IMR-90 (cell line): ENCODE measurements around the gene TSPAN14. TPM values are rescaled to one million over a fixed set of nuclear protein-coding genes. Genes with fewer than 3 reads are reported as not detected.

ENCODE experiments used
- ATAC-seq: fragments of 200-7000 bp; cut with Tn5 transposase; 2 replicates; pipeline ENCODE4 v1.9.1; 2020; ENCODE audit warnings: low read depth, mild to moderate bottlenecking, moderate library complexity
- BruUV-seq: library from RNA; stranded (reverse); fragments of 400-500 nt; replicated peaks from 2 replicates; lab custom pipeline; 2021; lab: Mats Ljungman, UMichigan
- CTCF ChIA-PET: fragments of 300-600 bp; formaldehyde crosslinking; extraction: SDS; loops from one replicate; lab custom pipeline; 2021; ENCODE audit warnings: antibody characterized with exemption; lab: Yijun Ruan, JAX
- POLR2A ChIA-PET: fragments of 300-600 bp; sonication (Branson Sonifier 250); formaldehyde crosslinking; loops from one replicate; lab custom pipeline; 2022; ENCODE audit warnings: antibody characterized with exemption; ENCODE audit not compliant: unreplicated experiment; lab: Charles Lee
- DNase-seq: peaks from one replicate; pipeline ENCODE4 v3.0.0; 2013
- H2AFZ ChIP-seq: replicated peaks from 2 replicates; pipeline ENCODE3; 2013; ENCODE audit warnings: low read length, mild to moderate bottlenecking; ENCODE audit not compliant: poor library complexity
- H2AK5ac ChIP-seq: 2 replicates; pipeline ENCODE4 v1.6.1; 2013; ENCODE audit warnings: low read depth, low read length, inconsistent platforms
- H2AK9ac ChIP-seq: replicated peaks from 2 replicates; pipeline ENCODE3; 2013; ENCODE audit warnings: mild to moderate bottlenecking, low read depth, low read length, moderate library complexity; ENCODE audit not compliant: poor library complexity
- H2BK120ac ChIP-seq: 2 replicates; pipeline ENCODE4 v1.6.1; 2013; ENCODE audit warnings: low read depth, low read length, inconsistent platforms
- H2BK15ac ChIP-seq: 3 replicates; pipeline ENCODE4 v1.6.1; 2013; ENCODE audit warnings: low read depth, low read length, inconsistent platforms
- H2BK20ac ChIP-seq: 2 replicates; pipeline ENCODE4 v1.6.1; 2013; ENCODE audit warnings: low read depth, mild to moderate bottlenecking, inconsistent platforms, low read length, moderate library complexity
- H2BK5ac ChIP-seq: 2 replicates; pipeline ENCODE4 v1.6.1; 2013; ENCODE audit warnings: mild to moderate bottlenecking, low read depth, low read length, inconsistent platforms; ENCODE audit not compliant: poor library complexity, severe bottlenecking
- H3K14ac ChIP-seq: replicated peaks from 2 replicates; pipeline ENCODE4 v1.6.1; 2013; ENCODE audit warnings: low read depth, low read length, inconsistent platforms
- H3K18ac ChIP-seq: 2 replicates; pipeline ENCODE4 v1.6.1; 2013; ENCODE audit warnings: low read depth, low read length, control low read depth
- H3K23ac ChIP-seq: 2 replicates; pipeline ENCODE4 v1.6.1; 2013; ENCODE audit warnings: low read depth, low read length, inconsistent platforms
- H3K27ac ChIP-seq: 2 replicates; pipeline ENCODE4 v1.5.1; 2013; ENCODE audit warnings: mild to moderate bottlenecking, control low read depth, low read length; ENCODE audit not compliant: insufficient read depth
- H3K27me3 ChIP-seq: 2 replicates; pipeline ENCODE4 v1.6.1; 2013; ENCODE audit warnings: low read length; ENCODE audit not compliant: control insufficient read depth, insufficient read depth
- H3K36me3 ChIP-seq: 2 replicates; pipeline ENCODE4 v1.6.1; 2013; ENCODE audit warnings: low read length, mixed read lengths; ENCODE audit not compliant: control insufficient read depth, insufficient read depth
- H3K4ac ChIP-seq: 2 replicates; pipeline ENCODE4 v1.6.1; 2013; ENCODE audit warnings: low read depth, low read length, inconsistent platforms
- H3K4me1 ChIP-seq: 2 replicates; pipeline ENCODE4 v1.6.1; 2013; ENCODE audit warnings: low read length, mixed read lengths; ENCODE audit not compliant: control insufficient read depth, insufficient read depth
- H3K4me2 ChIP-seq: 2 replicates; pipeline ENCODE4 v1.6.1; 2013; ENCODE audit warnings: low read depth, mild to moderate bottlenecking, control low read depth, low read length, moderate library complexity
- H3K4me3 ChIP-seq: 2 replicates; pipeline ENCODE4 v1.5.1; 2013; ENCODE audit warnings: low read depth, mild to moderate bottlenecking, control low read depth, low read length, moderate library complexity; ENCODE audit not compliant: insufficient read depth
- H3K56ac ChIP-seq: 2 replicates; pipeline ENCODE4 v1.6.1; 2013; ENCODE audit warnings: low read length, inconsistent platforms; ENCODE audit not compliant: insufficient read depth; ENCODE audit errors: extremely low read depth
- H3K79me1 ChIP-seq, 2 experiments: 2 replicates each; pipeline ENCODE4 v1.6.1; 2013; ENCODE audit warnings: low read length in 2 of 2, inconsistent platforms in 1 of 2, low read depth in 1 of 2
- H3K9ac ChIP-seq: 2 replicates; pipeline ENCODE4 v1.6.1; 2013; ENCODE audit warnings: low read depth, low read length, control low read depth
- H3K9me1 ChIP-seq: 2 replicates; pipeline ENCODE4 v1.6.1; 2013; ENCODE audit warnings: low read length, inconsistent platforms; ENCODE audit not compliant: insufficient read depth
- H3K9me3 ChIP-seq: 2 replicates; pipeline ENCODE4 v1.6.1; 2013; ENCODE audit warnings: low read length; ENCODE audit not compliant: control insufficient read depth, insufficient read depth
- H4K20me1 ChIP-seq: 2 replicates; pipeline ENCODE4 v1.6.1; 2013; ENCODE audit warnings: low read length, inconsistent platforms; ENCODE audit not compliant: insufficient read depth
- H4K5ac ChIP-seq: 2 replicates; pipeline ENCODE4 v1.6.1; 2013; ENCODE audit warnings: mild to moderate bottlenecking, low read depth, low read length, control low read depth
- H4K8ac ChIP-seq, 2 experiments: 2 replicates each; pipeline ENCODE4 v1.6.1; 2013; ENCODE audit warnings: low read depth in 2 of 2, low read length in 2 of 2, control low read depth in 1 of 2, inconsistent platforms in 1 of 2
- H4K91ac ChIP-seq: 2 replicates; pipeline ENCODE4 v1.6.1; 2013; ENCODE audit warnings: low read depth, low read length, inconsistent platforms; ENCODE audit not compliant: insufficient read depth
- BHLHE40 ChIP-seq: fragments of 150-350 bp; IDR thresholded peaks from 2 replicates; pipeline ENCODE4 v1.6.1; 2016; ENCODE audit warnings: mild to moderate bottlenecking, low read depth, low read length
- MAFK ChIP-seq: IDR thresholded peaks from 2 replicates; pipeline ENCODE4 v1.6.1; 2012; ENCODE audit warnings: low read depth, low read length, improper control_type of control experiment
- MXI1 ChIP-seq: IDR thresholded peaks from 2 replicates; pipeline ENCODE4 v1.6.1; 2012; ENCODE audit warnings: low read depth, mild to moderate bottlenecking, low read length, moderate library complexity, borderline replicate concordance
- RAD21 ChIP-seq: IDR thresholded peaks from 2 replicates; pipeline ENCODE4 v1.6.1; 2012; ENCODE audit warnings: low read length, improper control_type of control experiment
- RCOR1 ChIP-seq: IDR thresholded peaks from 2 replicates; pipeline ENCODE4 v1.6.1; 2012; ENCODE audit warnings: mild to moderate bottlenecking, low read length, improper control_type of control experiment; ENCODE audit not compliant: insufficient replicate concordance
- WGBS, 2 experiments: methylation state at CpG; one replicate each; pipeline versions ENCODE4 v1.1.5 to v1.1.7; 2013; ENCODE audit warnings: missing lambda C conversion rate in 2 of 2; ENCODE audit not compliant: insufficient read length in 1 of 2; ENCODE audit errors: extremely low coverage in 2 of 2; 5-methylcytosine and 5-hydroxymethylcytosine counted together
- dilution Hi-C: fragments of 300-500 bp; cut with HindIII; formaldehyde crosslinking; loops from one replicate; pipeline ENCODE4 v1.14.3; 2018; ENCODE audit warnings: low sequenced_read_pairs; ENCODE audit not compliant: unreplicated experiment
- in situ Hi-C: fragments of 300-500 bp; cut with MboI; formaldehyde crosslinking; loops from 3 replicates; pipeline ENCODE4 v1.14.3; 2019; ENCODE audit warnings: low sequenced_read_pairs, inconsistent platforms, mixed read lengths
- intact Hi-C: fragments of 100-400 bp; cut with micrococcal nuclease; formaldehyde crosslinking; loops from 2 replicates; pipeline ENCODE4 v1.10.0; 2022
- polyA plus RNA-seq, 3 experiments: library from polyadenylated mRNA; depleted of rRNA; stranded (reverse); fragments of >200 nt; gene quantifications; 2 replicates each; pipeline ENCODE4 v1.2.3, GENCODE V29; 2012; ENCODE audit warnings: low replicate concordance in 1 of 3
- total RNA-seq: library from RNA; depleted of rRNA; stranded (reverse); fragments of >200 nt; gene quantifications from 2 replicates; pipeline ENCODE4 v1.2.3, GENCODE V29; 2012

TSPAN14 gene
- total and polyA plus RNA-seq, 2 of the 4 experiments (the other 2 are of a cell fraction): 18.5 to 43.0 TPM

DNA sequence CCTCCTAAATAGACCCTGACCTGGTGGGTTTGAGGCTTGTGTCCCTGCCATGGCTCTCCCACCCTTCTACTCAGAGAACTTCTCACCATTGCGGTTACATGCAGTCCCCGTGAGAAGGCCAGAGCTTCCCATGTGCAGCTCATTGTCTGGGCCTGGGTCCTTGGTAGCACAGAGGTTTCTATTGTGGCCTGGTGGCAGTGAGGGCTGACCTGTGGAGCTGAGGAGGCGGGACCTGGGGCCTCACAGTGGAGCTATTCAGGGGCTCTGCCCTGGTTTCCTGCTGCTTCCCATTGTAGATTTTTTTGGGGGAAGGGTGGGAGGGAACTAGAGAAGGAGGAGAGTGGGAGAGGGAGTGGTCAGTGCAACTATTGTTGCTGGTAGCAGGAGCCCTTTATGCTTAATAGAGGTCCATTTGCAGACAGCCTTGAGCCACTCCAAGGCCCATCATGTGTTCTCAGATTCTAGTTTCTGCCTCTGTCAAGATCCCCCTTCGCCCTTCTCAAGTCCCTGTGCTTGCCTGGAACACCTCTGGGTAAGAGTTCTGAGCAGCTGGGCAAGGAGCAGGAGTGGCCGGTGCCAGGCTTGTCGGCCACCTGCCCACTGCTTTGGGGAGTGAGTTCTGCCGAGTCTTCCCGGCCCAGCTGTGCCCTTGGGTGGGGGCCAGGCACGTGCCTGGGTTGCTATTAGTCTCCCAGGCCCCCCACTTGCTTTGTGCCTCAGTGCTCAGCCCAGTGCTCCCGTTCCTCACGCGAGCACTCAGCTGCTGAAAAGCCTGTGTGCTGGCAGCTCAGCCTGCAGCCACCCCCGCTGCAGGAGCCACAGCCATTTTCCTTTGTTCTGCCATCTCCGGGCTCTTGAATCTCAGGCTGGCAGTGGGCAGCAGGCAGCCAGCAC lies 10.7 kb downstream of the TSPAN14 start:
- H3K9ac ChIP-seq: peak overlapping the region; percentile 25; the same call in 1 of the 2 replicates

More for the DNA sequence above, 10.7 kb downstream of the TSPAN14 start:
- Histone ChIP-seq H3K4me3 (no peak overlapping the region), H3K79me1 (peaks cover 10 to 91% of the 10 kb centered on the region in 2 experiments), H2AK9ac (peak overlapping the region; percentile 81), H3K27ac (peak overlapping the region; percentile 55; the same call in 1 of the 2 replicates), H2BK120ac (peak overlapping the region; percentile 57; the same call in 1 of the 2 replicates), H3K14ac (peak overlapping the region; percentile 60), H3K4me2 (peak overlapping the region; percentile 31; the same call in 1 of the 2 replicates), H3K4ac (peak overlapping the region; percentile 79), H2AK5ac (peak overlapping the region; percentile 81), H3K23ac (peak overlapping the region; percentile 64; the same call in 1 of the 2 replicates), H3K27me3 (no peaks in the 10 kb centered on the region), H4K20me1 (peaks cover 47% of the 10 kb centered on the region), H3K9me3 (no peaks in the 10 kb centered on the region), H3K9me1 (peaks cover 31% of the 10 kb centered on the region), H3K18ac (peak overlapping the region; percentile 30), H2BK15ac (peak overlapping the region; percentile 79; the same call in 1 of the 3 replicates), H3K4me1 (peaks cover 41% of the 10 kb centered on the region), H4K91ac (peak overlapping the region; percentile 69; the same call in 1 of the 2 replicates), H2BK20ac (peak overlapping the region; percentile 6; the same call in 1 of the 2 replicates), H2AFZ (peak overlapping the region; percentile 64), H4K5ac (peak overlapping the region; percentile 74), H3K36me3 (no peaks in the 10 kb centered on the region; the same call in 1 of the 2 replicates), H2BK5ac (peak overlapping the region; percentile 51), H3K56ac (no peak overlapping the region), H4K8ac (peak overlapping the region; percentile 60 to 74; a peak in 3 of 4 replicates)
- dilution Hi-C loops (no loop called here), in situ Hi-C loops (loop anchor here (25.0 kb wide), 1 partner anchor 303 kb away; no protein-coding TSS in a partner anchor), intact Hi-C loops (loop anchor here (5.0 kb wide), 1 partner anchor 32 kb away; no protein-coding TSS in a partner anchor)
- BruUV-seq: no TSS peak
- TF ChIP-seq BHLHE40 (peak; percentile 83), MXI1 (no peak), RAD21 (no peak), RCOR1 (no peak), MAFK (no peak)
- POLR2A ChIA-PET: interaction anchor here (0.5 kb wide), 1 partner anchor 93 kb away, joined by 6 read pairs; no protein-coding TSS in a partner anchor
- DNase-seq: peak; percentile 45
- 10% methylated on average over 2 of the region's 14 CpGs; no CpG with 5 or more reads in 1 of the 2 experiments for WGBS, 2 experiments
- CTCF ChIA-PET: interaction anchor here (0.6 to 5.1 kb wide), 2 partner anchors 41 to 997 kb away, joined by 3 to 26 read pairs; no protein-coding TSS in a partner anchor
- ATAC-seq: peak; percentile 24; the same call in 1 of the 2 replicates
